GM23338 (cell line): ENCODE results near the gene MAP3K5.

Source experiments
- CREB1 ChIP-seq: fragments of 250-450 bp; sonication (Bioruptor Pico); IDR thresholded peaks from 2 replicates; pipeline ENCODE4 v1.5.0; 2020; ENCODE audit warnings: low read depth, mild to moderate bottlenecking, moderate library complexity
- CTCF ChIP-seq, 2 experiments: fragments of 200-600 bp in 1 of 2; sonication (generic) in 1 of 2; conservative IDR thresholded peaks; 2 replicates each; pipeline versions ENCODE4 v1.5.1 to v1.6.1; 2016 to 2017; ENCODE audit warnings: antibody characterized with exemption in 2 of 2, low read depth in 2 of 2, mild to moderate bottlenecking in 2 of 2, moderate library complexity in 1 of 2
- POLR2AphosphoS5 ChIP-seq: IDR thresholded peaks from 2 replicates; pipeline ENCODE4 v1.6.1; 2016; ENCODE audit warnings: antibody characterized with exemption, low read depth

DNA sequence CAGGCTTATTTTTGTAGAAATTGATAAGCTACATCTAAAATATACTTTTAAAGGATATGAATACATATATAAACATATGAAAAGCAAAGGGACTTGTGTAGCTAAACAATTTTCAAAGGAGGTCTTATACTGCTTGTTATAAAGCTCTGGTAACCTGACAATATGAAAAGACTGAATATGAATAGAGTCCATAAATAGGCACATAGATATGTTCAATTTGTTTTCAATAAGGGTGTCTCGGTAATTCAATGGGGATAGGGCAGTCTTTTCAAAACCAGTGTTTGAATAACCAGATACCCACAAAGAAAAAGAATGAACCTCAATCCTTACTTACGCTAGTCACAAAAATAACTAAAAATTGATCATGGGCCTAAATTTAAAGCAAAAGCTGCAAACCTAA, 9.3 kb upstream of the MAP3K5 start:
- TF ChIP-seq POLR2AphosphoS5 (no peak), CREB1 (CRISPR knock-in tag) (no peak), CTCF (conservative IDR thresholded peaks at IDR 0.05; ENCODE audit: low read depth in 2 of 2) (no peak)
